HepG2 (cell line): ENCODE data around the gene ADAMTS13. TPM values are rescaled to one million over a fixed set of nuclear protein-coding genes. Genes with fewer than 3 reads are reported as not detected.

Source experiments
- CHCHD3 ChIP-seq: sonication (generic); formaldehyde crosslinking; IDR thresholded peaks from 2 replicates; pipeline ENCODE4 v1.8.0; 2022; ENCODE audit warnings: mild to moderate bottlenecking, missing genetic modification reagents, moderate library complexity
- DNMT1 ChIP-seq: sonication (generic); formaldehyde crosslinking; IDR thresholded peaks from 2 replicates; pipeline ENCODE4 v1.5.1; 2020; ENCODE audit warnings: mild to moderate bottlenecking, missing genetic modification reagents
- JUN ChIP-seq: sonication (generic); formaldehyde crosslinking; IDR thresholded peaks from 2 replicates; pipeline ENCODE4 v1.4.0; 2020; ENCODE audit warnings: mild to moderate bottlenecking, missing genetic modification reagents
- MED13 ChIP-seq: sonication (generic); formaldehyde crosslinking; IDR thresholded peaks from 2 replicates; pipeline ENCODE4 v1.5.0; 2020; ENCODE audit warnings: missing genetic modification reagents
- MYNN ChIP-seq: sonication (generic); formaldehyde crosslinking; IDR thresholded peaks from 2 replicates; pipeline ENCODE4 v1.4.0; 2020; ENCODE audit warnings: mild to moderate bottlenecking, low read depth, missing genetic modification reagents
- RBAK ChIP-seq: sonication (generic); formaldehyde crosslinking; IDR thresholded peaks from 2 replicates; pipeline ENCODE4 v1.5.1; 2020; ENCODE audit warnings: mild to moderate bottlenecking, missing genetic modification reagents
- SAP130 ChIP-seq: IDR thresholded peaks from 2 replicates; pipeline ENCODE4 v1.6.1; 2016; ENCODE audit warnings: low read depth
- SP1 ChIP-seq, 2 experiments: fragments of 450-650 bp in 1 of 2; sonication (generic) in 1 of 2; formaldehyde crosslinking in 1 of 2; IDR thresholded peaks; 2 replicates each; pipeline versions ENCODE4 v1.4.0 to v1.6.1; 2016 to 2020; ENCODE audit warnings: missing genetic modification reagents in 1 of 2
- STAG1 ChIP-seq: sonication (generic); formaldehyde crosslinking; IDR thresholded peaks from 2 replicates; pipeline ENCODE4 v1.4.0; 2020; ENCODE audit warnings: missing genetic modification reagents
- ZFP36L1 ChIP-seq: sonication (generic); formaldehyde crosslinking; IDR thresholded peaks from 2 replicates; pipeline ENCODE4 v1.8.0; 2022; ENCODE audit warnings: mild to moderate bottlenecking, missing genetic modification reagents, moderate library complexity
- ZFP62 ChIP-seq: sonication (generic); formaldehyde crosslinking; IDR thresholded peaks from 2 replicates; pipeline ENCODE4 v1.4.0; 2020; ENCODE audit warnings: missing genetic modification reagents
- ZNF224 ChIP-seq: sonication (generic); formaldehyde crosslinking; IDR thresholded peaks from 2 replicates; pipeline ENCODE4 v1.5.0; 2020; ENCODE audit warnings: mild to moderate bottlenecking, missing genetic modification reagents
- polyA plus RNA-seq, 8 experiments: library from polyadenylated mRNA; depleted of rRNA in 3 of 8; stranded (reverse) in 7 of 8; unstranded in 1 of 8; fragments of >200 nt; fragmentation: Illumina TruSeq in 4 of 8; extraction: Trizol in 4 of 8; gene quantifications; 2 replicates each; pipeline versions ENCODE4 v1.2.1 to v1.2.3, GENCODE V29; 2011 to 2016; ENCODE audit warnings: low read depth in 4 of 8, missing spikeins in 1 of 8, mixed read lengths in 1 of 8; ENCODE audit not compliant: insufficient read depth in 1 of 8
- total RNA-seq, 5 experiments: library from RNA; depleted of rRNA; stranded (reverse); fragments of >200 nt; fragmentation: Illumina TruSeq; extraction: Trizol; gene quantifications; 2 replicates each; pipeline ENCODE4 v1.2.3, GENCODE V29; 2016; ENCODE audit warnings: low read depth in 1 of 5
- TF ChIP-seq, protein P1 (sequence below), 2 experiments: sonication (generic) in 1 of 2; formaldehyde crosslinking in 1 of 2; IDR thresholded peaks; 2 replicates each; pipeline versions ENCODE4 v1.5.1 to v1.6.1; 2011 to 2020; ENCODE audit warnings: borderline replicate concordance in 1 of 2, low read depth in 1 of 2, low read length in 1 of 2, mild to moderate bottlenecking in 1 of 2, missing genetic modification reagents in 1 of 2, moderate library complexity in 1 of 2
- TF ChIP-seq, protein P2 (sequence below): fragments of 450-650 bp; IDR thresholded peaks from 2 replicates; pipeline ENCODE4 v1.6.1; 2016
- TF ChIP-seq, protein P3 (sequence below): sonication (generic); formaldehyde crosslinking; IDR thresholded peaks from 2 replicates; pipeline ENCODE4 v1.4.0; 2020; ENCODE audit warnings: missing genetic modification reagents
- TF ChIP-seq, protein P4 (sequence below): sonication (generic); formaldehyde crosslinking; IDR thresholded peaks from 2 replicates; pipeline ENCODE4 v1.5.0; 2020; ENCODE audit warnings: mild to moderate bottlenecking, missing genetic modification reagents
- TF ChIP-seq, protein P5 (sequence below): sonication (generic); formaldehyde crosslinking; IDR thresholded peaks from 2 replicates; pipeline ENCODE4 v1.9.0; 2022; ENCODE audit warnings: missing genetic modification reagents, mild to moderate bottlenecking, borderline replicate concordance

ADAMTS13 gene
- total and polyA plus RNA-seq, 2 of the 13 experiments (the other 11 are each of a cell fraction or from before 2014, with no cell fraction given), result 0.91 to 4.5 TPM

DNA sequence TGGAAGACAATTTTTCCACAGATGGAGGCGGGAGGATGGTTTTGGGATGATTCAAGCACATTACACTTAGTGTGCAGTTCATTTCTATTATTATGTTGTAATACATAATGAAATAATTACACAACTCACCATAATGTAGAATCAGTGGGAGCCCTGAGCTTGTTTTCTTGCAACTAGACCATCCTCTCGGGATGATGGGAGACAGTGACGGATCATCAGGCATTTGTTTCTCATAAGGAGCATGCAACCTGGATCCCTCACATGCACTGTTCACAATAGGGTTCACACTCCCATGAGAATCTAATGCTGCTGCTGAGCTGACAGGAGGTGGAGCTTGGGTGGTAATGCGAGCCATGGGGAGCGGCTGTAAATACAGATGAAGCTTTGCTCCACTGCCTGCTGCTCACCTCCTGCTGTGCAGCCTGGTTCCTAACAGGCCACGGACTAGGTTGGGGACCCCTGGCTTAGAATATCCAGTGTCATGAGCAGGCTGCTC is 44.4 kb upstream of the ADAMTS13 start (continued):
- TF ChIP-seq, protein P1, sequence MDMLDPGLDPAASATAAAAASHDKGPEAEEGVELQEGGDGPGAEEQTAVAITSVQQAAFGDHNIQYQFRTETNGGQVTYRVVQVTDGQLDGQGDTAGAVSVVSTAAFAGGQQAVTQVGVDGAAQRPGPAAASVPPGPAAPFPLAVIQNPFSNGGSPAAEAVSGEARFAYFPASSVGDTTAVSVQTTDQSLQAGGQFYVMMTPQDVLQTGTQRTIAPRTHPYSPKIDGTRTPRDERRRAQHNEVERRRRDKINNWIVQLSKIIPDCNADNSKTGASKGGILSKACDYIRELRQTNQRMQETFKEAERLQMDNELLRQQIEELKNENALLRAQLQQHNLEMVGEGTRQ (IDR thresholded peaks at IDR 0.05; ENCODE audit: low read depth, low read length), result no peak
- TF ChIP-seq, protein P1 (CRISPR knock-in tag; IDR thresholded peaks at IDR 0.05; ENCODE audit: borderline replicate concordance), result no peak
- TF ChIP-seq, protein P2, sequence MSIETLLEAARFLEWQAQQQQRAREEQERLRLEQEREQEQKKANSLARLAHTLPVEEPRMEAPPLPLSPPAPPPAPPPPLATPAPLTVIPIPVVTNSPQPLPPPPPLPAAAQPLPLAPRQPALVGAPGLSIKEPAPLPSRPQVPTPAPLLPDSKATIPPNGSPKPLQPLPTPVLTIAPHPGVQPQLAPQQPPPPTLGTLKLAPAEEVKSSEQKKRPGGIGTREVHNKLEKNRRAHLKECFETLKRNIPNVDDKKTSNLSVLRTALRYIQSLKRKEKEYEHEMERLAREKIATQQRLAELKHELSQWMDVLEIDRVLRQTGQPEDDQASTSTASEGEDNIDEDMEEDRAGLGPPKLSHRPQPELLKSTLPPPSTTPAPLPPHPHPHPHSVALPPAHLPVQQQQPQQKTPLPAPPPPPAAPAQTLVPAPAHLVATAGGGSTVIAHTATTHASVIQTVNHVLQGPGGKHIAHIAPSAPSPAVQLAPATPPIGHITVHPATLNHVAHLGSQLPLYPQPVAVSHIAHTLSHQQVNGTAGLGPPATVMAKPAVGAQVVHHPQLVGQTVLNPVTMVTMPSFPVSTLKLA, result no peak
- no peak for TF ChIP-seq JUN (CRISPR knock-in tag)
- TF ChIP-seq, protein P3, sequence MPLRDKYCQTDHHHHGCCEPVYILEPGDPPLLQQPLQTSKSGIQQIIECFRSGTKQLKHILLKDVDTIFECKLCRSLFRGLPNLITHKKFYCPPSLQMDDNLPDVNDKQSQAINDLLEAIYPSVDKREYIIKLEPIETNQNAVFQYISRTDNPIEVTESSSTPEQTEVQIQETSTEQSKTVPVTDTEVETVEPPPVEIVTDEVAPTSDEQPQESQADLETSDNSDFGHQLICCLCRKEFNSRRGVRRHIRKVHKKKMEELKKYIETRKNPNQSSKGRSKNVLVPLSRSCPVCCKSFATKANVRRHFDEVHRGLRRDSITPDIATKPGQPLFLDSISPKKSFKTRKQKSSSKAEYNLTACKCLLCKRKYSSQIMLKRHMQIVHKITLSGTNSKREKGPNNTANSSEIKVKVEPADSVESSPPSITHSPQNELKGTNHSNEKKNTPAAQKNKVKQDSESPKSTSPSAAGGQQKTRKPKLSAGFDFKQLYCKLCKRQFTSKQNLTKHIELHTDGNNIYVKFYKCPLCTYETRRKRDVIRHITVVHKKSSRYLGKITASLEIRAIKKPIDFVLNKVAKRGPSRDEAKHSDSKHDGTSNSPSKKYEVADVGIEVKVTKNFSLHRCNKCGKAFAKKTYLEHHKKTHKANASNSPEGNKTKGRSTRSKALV (CRISPR knock-in tag), result peak; percentile 66; the same call in 1 of the 2 replicates
- no peak for TF ChIP-seq ZNF224 (CRISPR knock-in tag)
- no peak for TF ChIP-seq SP1 (IDR thresholded peaks at IDR 0.05)
- no peak for TF ChIP-seq SP1 (CRISPR knock-in tag; IDR thresholded peaks at IDR 0.05)
- TF ChIP-seq, protein P4, sequence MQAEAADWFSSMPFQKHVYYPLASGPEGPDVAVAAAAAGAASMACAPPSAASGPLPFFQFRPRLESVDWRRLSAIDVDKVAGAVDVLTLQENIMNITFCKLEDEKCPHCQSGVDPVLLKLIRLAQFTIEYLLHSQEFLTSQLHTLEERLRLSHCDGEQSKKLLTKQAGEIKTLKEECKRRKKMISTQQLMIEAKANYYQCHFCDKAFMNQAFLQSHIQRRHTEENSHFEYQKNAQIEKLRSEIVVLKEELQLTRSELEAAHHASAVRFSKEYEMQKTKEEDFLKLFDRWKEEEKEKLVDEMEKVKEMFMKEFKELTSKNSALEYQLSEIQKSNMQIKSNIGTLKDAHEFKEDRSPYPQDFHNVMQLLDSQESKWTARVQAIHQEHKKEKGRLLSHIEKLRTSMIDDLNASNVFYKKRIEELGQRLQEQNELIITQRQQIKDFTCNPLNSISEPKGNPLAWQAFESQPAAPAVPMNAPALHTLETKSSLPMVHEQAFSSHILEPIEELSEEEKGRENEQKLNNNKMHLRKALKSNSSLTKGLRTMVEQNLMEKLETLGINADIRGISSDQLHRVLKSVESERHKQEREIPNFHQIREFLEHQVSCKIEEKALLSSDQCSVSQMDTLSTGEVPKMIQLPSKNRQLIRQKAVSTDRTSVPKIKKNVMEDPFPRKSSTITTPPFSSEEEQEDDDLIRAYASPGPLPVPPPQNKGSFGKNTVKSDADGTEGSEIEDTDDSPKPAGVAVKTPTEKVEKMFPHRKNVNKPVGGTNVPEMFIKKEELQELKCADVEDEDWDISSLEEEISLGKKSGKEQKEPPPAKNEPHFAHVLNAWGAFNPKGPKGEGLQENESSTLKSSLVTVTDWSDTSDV (CRISPR knock-in tag), result no peak
- TF ChIP-seq, protein P5, sequence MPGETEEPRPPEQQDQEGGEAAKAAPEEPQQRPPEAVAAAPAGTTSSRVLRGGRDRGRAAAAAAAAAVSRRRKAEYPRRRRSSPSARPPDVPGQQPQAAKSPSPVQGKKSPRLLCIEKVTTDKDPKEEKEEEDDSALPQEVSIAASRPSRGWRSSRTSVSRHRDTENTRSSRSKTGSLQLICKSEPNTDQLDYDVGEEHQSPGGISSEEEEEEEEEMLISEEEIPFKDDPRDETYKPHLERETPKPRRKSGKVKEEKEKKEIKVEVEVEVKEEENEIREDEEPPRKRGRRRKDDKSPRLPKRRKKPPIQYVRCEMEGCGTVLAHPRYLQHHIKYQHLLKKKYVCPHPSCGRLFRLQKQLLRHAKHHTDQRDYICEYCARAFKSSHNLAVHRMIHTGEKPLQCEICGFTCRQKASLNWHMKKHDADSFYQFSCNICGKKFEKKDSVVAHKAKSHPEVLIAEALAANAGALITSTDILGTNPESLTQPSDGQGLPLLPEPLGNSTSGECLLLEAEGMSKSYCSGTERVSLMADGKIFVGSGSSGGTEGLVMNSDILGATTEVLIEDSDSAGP (CRISPR knock-in tag), result no peak
- no peak for TF ChIP-seq MED13 (CRISPR knock-in tag)
- peak; percentile 83 for TF ChIP-seq SAP130
- TF ChIP-seq RBAK (CRISPR knock-in tag), result no peak
- TF ChIP-seq MYNN, result no peak
- no peak for TF ChIP-seq CHCHD3 (CRISPR knock-in tag)
- TF ChIP-seq ZFP36L1 (CRISPR knock-in tag), result no peak
- TF ChIP-seq ZFP62 (CRISPR knock-in tag), result no peak
- no peak for TF ChIP-seq STAG1 (CRISPR knock-in tag)
- no peak for TF ChIP-seq DNMT1 (CRISPR knock-in tag)
